NCI-H2081 (cell line): ENCODE measurements around the gene BRD8.
"Not testable (repeated sequence)": the region's sequence is repeated elsewhere in the genome, so short reads cannot be mapped to it uniquely, and the experiment has no call there.

Source experiments
- DNase-seq, 2 experiments: peaks; one replicate each; lab custom pipeline; 2025; lab: John Stamatoyannopoulos, UW

The BRD8 gene

GRCh38 chr5:138163721-138164120, 14.7 kb downstream of the BRD8 start:
- DNase-seq, result no peak

- DNase-seq, result no peak
These were observed 17.7 kb downstream of the BRD8 start for GRCh38 chr5:138160706-138161105.

- no peak for DNase-seq
These were observed 18.8 kb downstream of the BRD8 start for GRCh38 chr5:138159666-138160065.

GRCh38 chr5:138157626-138158025, 20.8 kb downstream of the BRD8 start:
- DNase-seq, result no peak

- DNase-seq, result not testable (repeated sequence)
These were observed 22.5 kb downstream of the BRD8 start for GRCh38 chr5:138155977-138156376.

- DNase-seq, result no peak
These were observed 28.9 kb downstream of the BRD8 start for GRCh38 chr5:138149530-138149929.

- DNase-seq, result no peak
These were observed 29.6 kb downstream of the BRD8 start for GRCh38 chr5:138148811-138149210.

GRCh38 chr5:138143578-138143977, 34.9 kb downstream of the BRD8 start:
- not testable (repeated sequence) for DNase-seq

GRCh38 chr5:138141734-138142133, 36.7 kb downstream of the BRD8 start:
- DNase-seq, result no peak

- no peak for DNase-seq
These were observed 38.2 kb downstream of the BRD8 start for GRCh38 chr5:138140268-138140667.

- no peak for DNase-seq
These were observed 38.7 kb downstream of the BRD8 start for GRCh38 chr5:138139781-138140090.

GRCh38 chr5:138138949-138139780, 39.3 kb downstream of the BRD8 start, which contains the start of gene NME5:
Gene NME5 (minus strand): TSS chr5:138139428. CDS start chr5:138138780, 648 bp downstream.
- DNase-seq, result peak; percentile 45 to 75

- no peak for DNase-seq
These were observed 45.9 kb downstream of the BRD8 start for GRCh38 chr5:138132543-138132942.

- no peak for DNase-seq
These were observed 49.1 kb downstream of the BRD8 start for GRCh38 chr5:138129347-138129746.

GRCh38 chr5:138128334-138128733, 50.1 kb downstream of the BRD8 start:
- no peak for DNase-seq

GRCh38 chr5:138115254-138115653, 63.2 kb downstream of the BRD8 start:
- DNase-seq, result no peak

- DNase-seq, result no peak
These were observed 66.5 kb downstream of the BRD8 start for GRCh38 chr5:138111937-138112336.

- no peak for DNase-seq
These were observed 67.2 kb downstream of the BRD8 start for GRCh38 chr5:138111181-138111580.

- DNase-seq, result peak in 1 of 2 experiments; percentile 62
These were observed 68.0 kb downstream of the BRD8 start for GRCh38 chr5:138110266-138110963.

GRCh38 chr5:138109463-138110265, 68.8 kb downstream of the BRD8 start:
- DNase-seq, result no peak

GRCh38 chr5:138107213-138107612, 71.2 kb downstream of the BRD8 start:
- no peak for DNase-seq

GRCh38 chr5:138105709-138106108, 72.7 kb downstream of the BRD8 start:
- no peak for DNase-seq

- DNase-seq, result no peak
These were observed 75.2 kb downstream of the BRD8 start for GRCh38 chr5:138103319-138103637.
